Stimulated activated naive CD8-positive, alpha-beta T cell treated with anti-CD3 and anti-CD28 coated beads, Interleukin-15, Interleukin-2, amounts not matched to agents 100 U/mL and 50 U/mL, for 24 hours (primary cell): ENCODE data around the gene FAP.

Source experiments
- ATAC-seq: fragments of 150-1000 bp; cut with Tn5 transposase; one replicate; pipeline ENCODE4 v1.10.0; 2021
- DNase-seq: peaks from one replicate; pipeline ENCODE4 v3.0.0; 2021

The FAP gene

GRCh38 chr2:162126111-162126519 lies 117.1 kb downstream of the FAP start:
- DNase-seq (no peak), ATAC-seq (no peak)

GRCh38 chr2:162125138-162125537 lies 118.1 kb downstream of the FAP start:
- DNase-seq, result no peak

GRCh38 chr2:162123806-162124758 lies 119.2 kb downstream of the FAP start:
- DNase-seq, result no peak
- no peak for ATAC-seq

More at GRCh38 chr2:162125138-162125537, 118.1 kb downstream of the FAP start:
- ATAC-seq, result no peak
